ENCODE measurements around the gene LARGE1. TPM values are rescaled to one million over a fixed set of nuclear protein-coding genes. Genes with fewer than 3 reads are reported as not detected.

The LARGE1 gene
- total RNA-seq, 1 donor from 2014 or later = 29.5 TPM

DNA sequence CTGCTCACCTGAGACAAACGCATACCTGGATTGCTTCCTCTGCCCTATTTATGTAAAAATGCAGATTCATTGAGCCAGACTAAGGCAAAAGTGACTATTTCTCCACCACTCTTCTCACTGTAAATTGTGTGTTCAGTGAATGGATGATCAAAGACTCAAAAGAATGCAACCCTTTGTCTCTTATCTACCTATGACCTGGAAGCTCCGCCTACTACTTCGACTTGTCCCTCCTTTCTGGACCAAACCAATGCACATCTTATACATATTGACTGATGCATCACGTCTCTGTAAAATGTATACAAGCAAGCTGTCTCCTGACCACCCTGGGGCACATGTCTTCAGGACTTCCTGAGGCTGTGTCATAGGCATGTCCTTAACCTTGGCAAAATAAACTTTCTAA is 444.1 kb downstream of the LARGE1 start:
- TF ChIP-seq POLR2AphosphoS5 (IDR thresholded peaks at IDR 0.05; ENCODE audit: insufficient read depth in 1 of 2, low read depth in 1 of 2) = no peak
- TF ChIP-seq, protein P1, sequence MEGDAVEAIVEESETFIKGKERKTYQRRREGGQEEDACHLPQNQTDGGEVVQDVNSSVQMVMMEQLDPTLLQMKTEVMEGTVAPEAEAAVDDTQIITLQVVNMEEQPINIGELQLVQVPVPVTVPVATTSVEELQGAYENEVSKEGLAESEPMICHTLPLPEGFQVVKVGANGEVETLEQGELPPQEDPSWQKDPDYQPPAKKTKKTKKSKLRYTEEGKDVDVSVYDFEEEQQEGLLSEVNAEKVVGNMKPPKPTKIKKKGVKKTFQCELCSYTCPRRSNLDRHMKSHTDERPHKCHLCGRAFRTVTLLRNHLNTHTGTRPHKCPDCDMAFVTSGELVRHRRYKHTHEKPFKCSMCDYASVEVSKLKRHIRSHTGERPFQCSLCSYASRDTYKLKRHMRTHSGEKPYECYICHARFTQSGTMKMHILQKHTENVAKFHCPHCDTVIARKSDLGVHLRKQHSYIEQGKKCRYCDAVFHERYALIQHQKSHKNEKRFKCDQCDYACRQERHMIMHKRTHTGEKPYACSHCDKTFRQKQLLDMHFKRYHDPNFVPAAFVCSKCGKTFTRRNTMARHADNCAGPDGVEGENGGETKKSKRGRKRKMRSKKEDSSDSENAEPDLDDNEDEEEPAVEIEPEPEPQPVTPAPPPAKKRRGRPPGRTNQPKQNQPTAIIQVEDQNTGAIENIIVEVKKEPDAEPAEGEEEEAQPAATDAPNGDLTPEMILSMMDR (IDR thresholded peaks at IDR 0.05) = no peak
- TF ChIP-seq POLR2A (IDR thresholded peaks at IDR 0.05) = no peak
- no peak for DNase-seq (ENCODE audit: extremely low spot score in 2 of 2)
- intact Hi-C loops (cut with DNase I) = no loop called here
- H3K36me3 ChIP-seq = no peaks in the 10 kb centered on the region
- H3K27me3 ChIP-seq = no peaks in the 10 kb centered on the region
- H3K4me1 ChIP-seq = no peaks in the 10 kb centered on the region
- no peak overlapping the region for H3K27ac ChIP-seq
- H3K9me3 ChIP-seq = no peaks in the 10 kb centered on the region
- no peak overlapping the region for H3K4me3 ChIP-seq

DNA sequence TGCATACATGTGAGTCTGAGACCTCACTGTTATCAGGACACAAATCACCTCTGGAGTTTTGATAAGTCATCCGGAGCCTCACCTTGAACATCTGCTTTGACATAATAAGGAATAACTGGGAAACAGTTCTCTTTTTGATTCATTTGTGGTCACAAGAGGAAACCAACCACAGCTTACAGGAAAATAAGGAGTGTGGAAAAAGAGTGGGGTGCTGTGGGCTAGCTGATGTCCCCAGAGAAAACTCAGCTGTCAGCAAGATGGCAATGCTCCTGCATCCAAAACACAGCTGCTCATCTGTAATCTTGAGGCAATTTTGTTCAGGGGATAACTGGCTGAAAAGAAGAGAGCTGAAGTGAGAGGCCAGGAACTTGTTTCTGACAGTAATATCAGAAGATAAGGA is 445.7 kb downstream of the LARGE1 start:
- Histone ChIP-seq H3K27ac (no peak overlapping the region), H3K36me3 (no peaks in the 10 kb centered on the region), H3K9me3 (no peaks in the 10 kb centered on the region), H3K4me3 (no peak overlapping the region), H3K4me1 (no peaks in the 10 kb centered on the region), H3K27me3 (no peaks in the 10 kb centered on the region)
- TF ChIP-seq POLR2A (IDR thresholded peaks at IDR 0.05) (no peak), POLR2AphosphoS5 (IDR thresholded peaks at IDR 0.05; ENCODE audit: insufficient read depth in 1 of 2, low read depth in 1 of 2) (no peak)
- TF ChIP-seq, protein P1 (IDR thresholded peaks at IDR 0.05) = no peak
- intact Hi-C loops (cut with DNase I) = no loop called here
- no peak for DNase-seq (ENCODE audit: extremely low spot score in 2 of 2)

DNA sequence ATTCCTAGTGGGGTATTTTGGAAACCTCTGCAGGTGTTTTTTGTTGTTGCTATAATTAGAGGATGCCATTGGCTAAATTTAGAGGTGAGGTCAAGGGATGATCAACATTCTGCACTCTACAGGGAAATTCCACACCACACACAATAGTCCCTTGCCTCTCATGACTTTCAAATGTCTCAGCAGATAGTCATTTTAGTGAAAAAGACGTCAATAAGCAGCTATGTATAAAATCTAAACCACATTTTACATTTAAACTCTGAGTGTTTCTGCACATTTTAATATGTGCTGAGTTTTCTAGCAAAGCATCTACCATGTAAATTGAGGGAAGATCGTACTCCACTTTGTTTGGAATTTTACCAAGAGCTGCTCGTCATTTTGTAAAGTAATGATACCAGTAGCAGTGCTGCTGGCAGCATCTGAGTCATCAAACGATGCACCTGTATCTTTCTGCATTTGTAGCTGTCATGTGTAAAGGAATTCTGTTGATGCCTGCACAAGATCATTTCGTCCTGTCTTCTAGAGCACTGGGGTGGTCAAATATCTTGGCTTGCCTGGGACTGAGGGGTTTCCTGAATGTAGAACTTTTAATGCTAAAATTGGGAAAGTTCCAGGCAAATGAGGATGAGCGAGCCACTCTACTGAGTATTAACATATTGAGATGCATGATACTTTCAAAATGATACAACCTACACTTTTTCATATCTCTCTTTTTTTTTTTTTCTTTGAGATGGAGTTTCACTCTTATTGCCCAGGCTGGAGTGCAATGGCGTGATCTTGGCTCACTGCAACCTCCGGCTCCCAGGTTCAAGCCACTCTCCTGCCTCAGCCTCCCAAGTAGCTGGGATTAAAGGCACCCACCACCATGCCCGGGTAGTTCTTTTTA is 447.6 kb downstream of the LARGE1 start:
- Histone ChIP-seq H3K36me3 (no peaks in the 10 kb centered on the region), H3K4me1 (peaks cover 5% of the 10 kb centered on the region), H3K9me3 (no peaks in the 10 kb centered on the region), H3K27ac (no peak overlapping the region), H3K4me3 (no peak overlapping the region), H3K27me3 (no peaks in the 10 kb centered on the region)
- intact Hi-C loops (cut with DNase I) = no loop called here
- no peak for DNase-seq (ENCODE audit: extremely low spot score in 2 of 2)
- TF ChIP-seq, protein P1 (IDR thresholded peaks at IDR 0.05) = no peak
- no peak for TF ChIP-seq POLR2A (IDR thresholded peaks at IDR 0.05)
- no peak for TF ChIP-seq POLR2AphosphoS5 (IDR thresholded peaks at IDR 0.05; ENCODE audit: insufficient read depth in 1 of 2, low read depth in 1 of 2)

DNA sequence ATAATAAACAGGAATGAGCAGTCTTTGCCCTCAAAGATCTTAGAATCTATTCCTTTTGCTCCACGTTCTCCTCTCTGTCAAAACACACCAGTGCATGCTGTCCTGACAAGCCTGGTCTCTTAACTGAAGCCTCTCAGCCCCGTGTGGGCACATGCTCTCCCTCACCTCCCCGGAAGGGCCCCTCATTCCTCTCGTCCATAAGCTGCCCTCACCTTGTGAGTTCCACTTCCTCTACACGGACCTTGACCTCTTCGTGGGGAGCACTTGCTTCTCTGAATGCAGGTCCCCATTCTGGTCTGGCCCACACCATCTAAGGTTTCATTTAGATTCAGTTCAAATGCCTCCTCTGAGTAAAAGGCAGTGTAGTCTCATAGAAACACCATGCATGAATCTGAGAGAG is 449.8 kb downstream of the LARGE1 start:
- DNase-seq (ENCODE audit: extremely low spot score in 2 of 2) = no peak
- H3K4me1 ChIP-seq = peaks cover 12% of the 10 kb centered on the region
- H3K4me3 ChIP-seq = no peak overlapping the region
- no peak for TF ChIP-seq POLR2A (IDR thresholded peaks at IDR 0.05)
- no peak for TF ChIP-seq POLR2AphosphoS5 (IDR thresholded peaks at IDR 0.05; ENCODE audit: insufficient read depth in 1 of 2, low read depth in 1 of 2)
- TF ChIP-seq, protein P1 (IDR thresholded peaks at IDR 0.05) = no peak
- intact Hi-C loops (cut with DNase I) = no loop called here
- H3K27me3 ChIP-seq = no peaks in the 10 kb centered on the region
- H3K27ac ChIP-seq = no peak overlapping the region
- H3K9me3 ChIP-seq = no peaks in the 10 kb centered on the region
- H3K36me3 ChIP-seq = no peaks in the 10 kb centered on the region

DNA sequence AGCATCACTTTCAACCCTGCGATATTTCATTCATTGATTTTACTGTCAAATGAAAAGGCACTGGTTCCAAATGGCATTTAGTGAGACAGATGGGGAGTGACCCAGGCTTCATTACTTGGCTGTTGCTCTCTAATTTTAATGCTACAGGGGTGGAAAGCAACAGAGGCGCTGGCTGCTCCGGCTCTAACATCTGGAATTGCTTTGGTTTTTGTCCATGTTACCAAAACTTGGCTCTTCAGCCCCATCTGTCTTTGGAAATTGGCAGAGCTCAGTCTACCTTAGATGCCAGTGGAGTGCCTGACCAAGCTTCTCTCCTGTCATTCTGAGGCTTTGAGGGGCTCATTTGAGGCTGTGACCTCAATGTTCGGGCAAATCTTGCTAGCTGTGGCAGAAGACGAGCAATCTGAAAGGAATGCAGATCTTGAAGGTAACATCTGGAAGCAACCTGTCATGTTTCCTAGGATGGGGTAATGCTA is 452.6 kb downstream of the LARGE1 start:
- TF ChIP-seq POLR2AphosphoS5 (IDR thresholded peaks at IDR 0.05; ENCODE audit: insufficient read depth in 1 of 2, low read depth in 1 of 2) = no peak
- TF ChIP-seq POLR2A (IDR thresholded peaks at IDR 0.05) = no peak
- TF ChIP-seq, protein P1 (IDR thresholded peaks at IDR 0.05) = no peak
- Histone ChIP-seq H3K4me1 (peaks cover 18% of the 10 kb centered on the region), H3K9me3 (peaks cover 2% of the 10 kb centered on the region), H3K36me3 (no peaks in the 10 kb centered on the region), H3K27ac (no peak overlapping the region), H3K27me3 (no peaks in the 10 kb centered on the region), H3K4me3 (no peak overlapping the region)
- intact Hi-C loops (cut with DNase I) = no loop called here
- DNase-seq (ENCODE audit: extremely low spot score in 2 of 2) = no peak
